ENCODE data around the gene FNDC3A.

Gene FNDC3A

GRCh38 chr13:49164712-49165111, 189.0 kb downstream of the FNDC3A start:
- no peaks in the 10 kb centered on the region for H3K27me3 ChIP-seq (ENCODE audit: insufficient read depth, poor library complexity, severe bottlenecking)
- TF ChIP-seq GABPA (IDR thresholded peaks at IDR 0.05; ENCODE audit: low read depth) (no peak), POLR2AphosphoS5 (IDR thresholded peaks at IDR 0.05; ENCODE audit: low read depth) (no peak), SPI1 (IDR thresholded peaks at IDR 0.05; ENCODE audit: borderline replicate concordance, low read depth) (no peak)
- TF ChIP-seq, protein P1, sequence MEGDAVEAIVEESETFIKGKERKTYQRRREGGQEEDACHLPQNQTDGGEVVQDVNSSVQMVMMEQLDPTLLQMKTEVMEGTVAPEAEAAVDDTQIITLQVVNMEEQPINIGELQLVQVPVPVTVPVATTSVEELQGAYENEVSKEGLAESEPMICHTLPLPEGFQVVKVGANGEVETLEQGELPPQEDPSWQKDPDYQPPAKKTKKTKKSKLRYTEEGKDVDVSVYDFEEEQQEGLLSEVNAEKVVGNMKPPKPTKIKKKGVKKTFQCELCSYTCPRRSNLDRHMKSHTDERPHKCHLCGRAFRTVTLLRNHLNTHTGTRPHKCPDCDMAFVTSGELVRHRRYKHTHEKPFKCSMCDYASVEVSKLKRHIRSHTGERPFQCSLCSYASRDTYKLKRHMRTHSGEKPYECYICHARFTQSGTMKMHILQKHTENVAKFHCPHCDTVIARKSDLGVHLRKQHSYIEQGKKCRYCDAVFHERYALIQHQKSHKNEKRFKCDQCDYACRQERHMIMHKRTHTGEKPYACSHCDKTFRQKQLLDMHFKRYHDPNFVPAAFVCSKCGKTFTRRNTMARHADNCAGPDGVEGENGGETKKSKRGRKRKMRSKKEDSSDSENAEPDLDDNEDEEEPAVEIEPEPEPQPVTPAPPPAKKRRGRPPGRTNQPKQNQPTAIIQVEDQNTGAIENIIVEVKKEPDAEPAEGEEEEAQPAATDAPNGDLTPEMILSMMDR (IDR thresholded peaks at IDR 0.05; ENCODE audit: insufficient read depth, low read length) = no peak
- TF ChIP-seq, protein P2, sequence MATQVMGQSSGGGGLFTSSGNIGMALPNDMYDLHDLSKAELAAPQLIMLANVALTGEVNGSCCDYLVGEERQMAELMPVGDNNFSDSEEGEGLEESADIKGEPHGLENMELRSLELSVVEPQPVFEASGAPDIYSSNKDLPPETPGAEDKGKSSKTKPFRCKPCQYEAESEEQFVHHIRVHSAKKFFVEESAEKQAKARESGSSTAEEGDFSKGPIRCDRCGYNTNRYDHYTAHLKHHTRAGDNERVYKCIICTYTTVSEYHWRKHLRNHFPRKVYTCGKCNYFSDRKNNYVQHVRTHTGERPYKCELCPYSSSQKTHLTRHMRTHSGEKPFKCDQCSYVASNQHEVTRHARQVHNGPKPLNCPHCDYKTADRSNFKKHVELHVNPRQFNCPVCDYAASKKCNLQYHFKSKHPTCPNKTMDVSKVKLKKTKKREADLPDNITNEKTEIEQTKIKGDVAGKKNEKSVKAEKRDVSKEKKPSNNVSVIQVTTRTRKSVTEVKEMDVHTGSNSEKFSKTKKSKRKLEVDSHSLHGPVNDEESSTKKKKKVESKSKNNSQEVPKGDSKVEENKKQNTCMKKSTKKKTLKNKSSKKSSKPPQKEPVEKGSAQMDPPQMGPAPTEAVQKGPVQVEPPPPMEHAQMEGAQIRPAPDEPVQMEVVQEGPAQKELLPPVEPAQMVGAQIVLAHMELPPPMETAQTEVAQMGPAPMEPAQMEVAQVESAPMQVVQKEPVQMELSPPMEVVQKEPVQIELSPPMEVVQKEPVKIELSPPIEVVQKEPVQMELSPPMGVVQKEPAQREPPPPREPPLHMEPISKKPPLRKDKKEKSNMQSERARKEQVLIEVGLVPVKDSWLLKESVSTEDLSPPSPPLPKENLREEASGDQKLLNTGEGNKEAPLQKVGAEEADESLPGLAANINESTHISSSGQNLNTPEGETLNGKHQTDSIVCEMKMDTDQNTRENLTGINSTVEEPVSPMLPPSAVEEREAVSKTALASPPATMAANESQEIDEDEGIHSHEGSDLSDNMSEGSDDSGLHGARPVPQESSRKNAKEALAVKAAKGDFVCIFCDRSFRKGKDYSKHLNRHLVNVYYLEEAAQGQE (IDR thresholded peaks at IDR 0.05; ENCODE audit: insufficient replicate concordance, low read depth) = no peak
- H3K4me3 ChIP-seq (replicated peaks; ENCODE audit: insufficient read depth, low read length) = no peak overlapping the region
- no peak for DNase-seq (ENCODE audit: low read depth in 1 of 2, low spot score in 1 of 2)
- no peak overlapping the region for H3K27ac ChIP-seq (replicated peaks)

DNA sequence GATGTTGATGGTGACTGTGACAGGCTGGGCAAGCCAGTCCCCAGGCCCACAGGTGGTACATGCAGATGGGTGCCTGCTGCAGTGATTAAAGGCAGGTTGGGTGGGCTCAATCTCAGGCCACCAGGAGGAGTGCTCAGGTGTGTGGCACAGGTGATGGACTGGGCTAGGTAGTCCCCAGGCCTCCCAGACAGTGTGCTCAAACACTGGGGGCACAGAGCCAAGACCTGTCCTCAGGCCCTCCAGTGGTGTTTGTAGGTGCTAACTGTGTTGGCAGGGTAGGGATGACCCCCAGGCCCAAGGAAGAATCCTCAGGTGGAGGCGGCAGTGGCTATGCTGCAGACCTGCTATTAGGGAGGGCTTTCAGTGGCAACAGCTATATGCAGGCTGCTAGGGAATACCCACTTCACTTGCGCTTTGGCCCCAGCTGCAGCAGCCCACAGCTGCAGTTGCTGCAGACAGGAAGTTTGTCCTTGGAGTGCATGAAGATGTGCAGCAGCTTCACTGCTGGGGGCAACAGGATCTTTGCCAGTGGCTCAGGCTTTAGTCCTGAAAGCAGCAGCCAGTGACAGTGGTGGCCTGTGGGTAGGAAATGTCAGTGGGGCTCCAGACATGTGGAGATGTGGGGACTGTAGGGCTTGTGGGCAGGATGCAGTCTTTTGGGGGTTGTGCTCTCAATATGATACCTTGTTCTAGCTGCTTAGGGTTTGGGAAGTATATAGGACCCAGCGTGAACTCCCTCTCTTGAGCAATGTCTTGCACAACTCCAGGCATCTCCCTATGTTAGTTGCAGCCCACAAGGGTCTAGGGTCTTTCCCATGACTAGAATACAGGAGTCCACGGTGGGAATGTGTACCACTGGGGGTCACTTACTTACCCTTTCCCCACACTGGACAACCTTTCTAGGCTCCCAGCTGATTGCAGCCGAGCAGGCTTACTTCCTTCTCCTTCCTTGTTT, 190.4 kb downstream of the FNDC3A start:
- DNase-seq (ENCODE audit: low read depth in 1 of 2, low spot score in 1 of 2) = peak in 1 of 2 experiments; percentile 4

DNA sequence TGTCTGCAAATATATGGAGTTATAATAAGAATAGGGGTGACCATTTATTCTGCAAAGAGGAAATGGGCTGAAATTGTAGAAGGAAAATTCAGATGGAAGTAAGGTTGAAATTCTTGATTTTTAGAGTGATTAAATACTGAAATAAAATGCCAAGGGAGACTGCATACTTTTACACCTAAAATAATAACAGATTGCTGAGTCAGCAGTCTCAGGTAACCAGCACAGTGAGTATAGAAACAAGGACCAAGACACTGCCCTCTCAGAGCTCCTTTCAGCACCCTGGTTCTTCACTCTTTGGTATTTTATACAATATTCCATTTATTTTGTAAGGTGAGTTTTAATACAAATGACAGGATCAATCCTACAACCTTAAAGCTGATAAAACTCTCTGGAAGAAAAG, 195.6 kb downstream of the FNDC3A start:
- Histone ChIP-seq H3K27ac (replicated peaks) (no peak overlapping the region), H3K27me3 (ENCODE audit: insufficient read depth, poor library complexity, severe bottlenecking) (no peaks in the 10 kb centered on the region), H3K4me3 (replicated peaks; ENCODE audit: insufficient read depth, low read length) (no peak overlapping the region)
- DNase-seq (ENCODE audit: low read depth in 1 of 2, low spot score in 1 of 2) = no peak
- TF ChIP-seq, protein P2 (IDR thresholded peaks at IDR 0.05; ENCODE audit: insufficient replicate concordance, low read depth) = no peak
- TF ChIP-seq, protein P1 (IDR thresholded peaks at IDR 0.05; ENCODE audit: insufficient read depth, low read length) = no peak
- TF ChIP-seq GABPA (IDR thresholded peaks at IDR 0.05; ENCODE audit: low read depth) (no peak), SPI1 (IDR thresholded peaks at IDR 0.05; ENCODE audit: borderline replicate concordance, low read depth) (no peak), POLR2AphosphoS5 (IDR thresholded peaks at IDR 0.05; ENCODE audit: low read depth) (no peak)

More for the DNA sequence above, 190.4 kb downstream of the FNDC3A start:
- H3K27me3 ChIP-seq (ENCODE audit: insufficient read depth, poor library complexity, severe bottlenecking) = no peaks in the 10 kb centered on the region
- TF ChIP-seq GABPA (IDR thresholded peaks at IDR 0.05; ENCODE audit: low read depth) (no peak), SPI1 (IDR thresholded peaks at IDR 0.05; ENCODE audit: borderline replicate concordance, low read depth) (no peak), POLR2AphosphoS5 (IDR thresholded peaks at IDR 0.05; ENCODE audit: low read depth) (no peak; the same call in 1 of the 2 replicates)
- TF ChIP-seq, protein P1 (IDR thresholded peaks at IDR 0.05; ENCODE audit: insufficient read depth, low read length) = no peak
- TF ChIP-seq, protein P2 (IDR thresholded peaks at IDR 0.05; ENCODE audit: insufficient replicate concordance, low read depth) = no peak
- H3K27ac ChIP-seq (replicated peaks) = no peak overlapping the region
- no peak overlapping the region for H3K4me3 ChIP-seq (replicated peaks; ENCODE audit: insufficient read depth, low read length)

Data from HL-60 (cell line).